ENCODE results near the gene TBX3.

Gene TBX3

GRCh38 chr12:114701104-114701414 is 17.1 kb upstream of the TBX3 start:
- no peak for TF ChIP-seq CTCF (IDR thresholded peaks at IDR 0.05; ENCODE audit: low read depth, low read length)
- H3K4me3 ChIP-seq (ENCODE audit: low read depth, low read length), result no peak overlapping the region

- no peak overlapping the region for H3K4me3 ChIP-seq (ENCODE audit: low read depth, low read length)
- TF ChIP-seq CTCF (IDR thresholded peaks at IDR 0.05; ENCODE audit: low read depth, low read length), result no peak
Measured at GRCh38 chr12:114700392-114701103, 16.6 kb upstream of the TBX3 start.

- TF ChIP-seq CTCF (IDR thresholded peaks at IDR 0.05; ENCODE audit: low read depth, low read length), result no peak
- H3K4me3 ChIP-seq (ENCODE audit: low read depth, low read length), result peak overlapping the region; percentile 53
Measured at GRCh38 chr12:114698566-114699163, 14.7 kb upstream of the TBX3 start.

- TF ChIP-seq CTCF (IDR thresholded peaks at IDR 0.05; ENCODE audit: low read depth, low read length), result no peak
- H3K4me3 ChIP-seq (ENCODE audit: low read depth, low read length), result peak overlapping the region; percentile 53
Measured at GRCh38 chr12:114697741-114698565, 14.0 kb upstream of the TBX3 start.

- no peak overlapping the region for H3K4me3 ChIP-seq (ENCODE audit: low read depth, low read length)
- no peak for TF ChIP-seq CTCF (IDR thresholded peaks at IDR 0.05; ENCODE audit: low read depth, low read length)
Measured at GRCh38 chr12:114697243-114697716, 13.3 kb upstream of the TBX3 start.

- H3K4me3 ChIP-seq (ENCODE audit: low read depth, low read length), result no peak overlapping the region
- TF ChIP-seq CTCF (IDR thresholded peaks at IDR 0.05; ENCODE audit: low read depth, low read length), result no peak
Measured at GRCh38 chr12:114696443-114697242, 12.7 kb upstream of the TBX3 start.

Data from WI38 (cell line).